ENCODE measurements around the gene CTNNAL1.

CTNNAL1 gene

GRCh38 chr9:109027176-109027575, 13.9 kb upstream of the CTNNAL1 start:
- DNase-seq: no peak

GRCh38 chr9:109026306-109026705, 13.0 kb upstream of the CTNNAL1 start:
- DNase-seq: no peak

DNA sequence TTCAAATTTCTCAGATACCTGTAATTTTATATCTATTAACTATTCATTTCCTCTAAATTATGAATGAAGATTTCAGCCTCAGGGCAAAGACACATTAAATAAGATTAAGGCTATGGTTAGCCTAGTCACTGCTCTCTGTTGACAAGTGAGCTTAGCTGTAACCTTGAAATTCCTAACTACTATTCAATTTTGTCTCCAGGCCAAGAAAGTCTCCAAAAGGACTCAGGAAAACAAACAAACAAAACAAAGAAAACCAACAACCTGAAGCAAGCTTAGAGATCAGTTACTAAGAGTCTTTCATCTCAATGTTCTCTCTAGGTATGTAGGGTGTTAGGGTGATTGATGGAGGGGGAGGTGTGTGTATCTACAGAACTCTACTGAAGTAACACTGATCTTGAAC, 9.6 kb upstream of the CTNNAL1 start:
- no peak for DNase-seq

DNA sequence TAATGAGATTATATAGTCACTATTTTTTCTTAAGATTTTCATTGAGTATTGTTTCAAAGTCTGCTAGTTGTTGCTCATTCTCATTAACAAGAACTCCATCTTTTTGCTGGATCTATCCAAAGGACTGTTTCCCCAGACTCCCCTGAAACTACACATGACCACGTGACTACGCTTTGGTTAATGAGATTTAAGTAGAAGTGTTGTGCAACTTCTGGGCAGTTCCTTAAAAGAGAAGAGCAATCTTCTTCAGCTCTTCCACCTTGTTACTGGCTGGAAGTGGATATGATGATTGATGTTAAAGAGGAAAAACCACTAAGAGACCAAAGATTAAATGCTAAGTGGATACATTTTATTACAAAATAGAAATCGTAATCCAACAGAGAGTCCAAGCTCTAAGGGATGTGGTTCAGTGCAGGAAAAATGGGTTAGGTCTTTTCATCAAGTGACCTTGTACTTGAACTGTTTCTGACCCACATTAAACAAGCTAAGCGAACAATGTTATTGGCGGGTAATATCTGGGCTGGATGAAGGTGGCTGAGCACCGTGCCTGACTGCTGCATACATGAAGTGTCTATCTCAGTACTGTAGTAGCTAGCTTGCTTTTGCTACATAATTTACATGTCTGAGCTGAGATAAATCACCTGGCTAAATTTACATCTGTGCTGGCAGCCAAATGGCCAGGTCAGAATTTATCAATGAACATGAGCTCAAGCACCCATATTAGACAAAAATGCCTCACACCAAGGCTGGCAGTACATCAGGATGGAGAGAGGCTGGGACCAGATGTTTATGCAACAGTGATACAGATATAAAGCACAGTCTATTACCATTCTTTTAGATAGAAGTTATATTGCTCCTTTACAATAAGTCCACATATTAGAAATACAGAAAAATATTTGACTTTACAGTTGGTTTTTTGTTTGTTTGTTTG, 7.5 kb upstream of the CTNNAL1 start:
- DNase-seq: no peak

DNA sequence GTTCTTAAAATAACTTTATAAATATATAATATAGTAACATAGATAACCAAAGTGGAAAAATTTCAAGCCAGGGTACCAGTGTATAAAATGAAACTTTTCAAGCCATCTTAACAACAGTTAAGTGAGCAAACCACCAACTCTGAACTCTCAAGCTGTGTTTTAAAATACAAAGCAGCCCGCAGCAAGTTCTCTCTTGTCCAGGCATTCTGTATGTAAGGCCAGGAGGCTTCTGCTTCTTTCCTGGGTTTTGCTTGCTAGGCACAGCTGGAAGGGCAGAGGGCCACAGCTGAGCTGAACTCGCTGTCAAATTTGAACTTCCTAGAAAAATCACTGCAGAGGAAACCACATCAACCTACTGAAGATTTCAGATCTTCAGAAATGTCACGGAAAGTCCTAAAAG, 6.8 kb upstream of the CTNNAL1 start:
- DNase-seq: no peak

GRCh38 chr9:109019420-109019819, 6.1 kb upstream of the CTNNAL1 start:
- DNase-seq: no peak

DNA sequence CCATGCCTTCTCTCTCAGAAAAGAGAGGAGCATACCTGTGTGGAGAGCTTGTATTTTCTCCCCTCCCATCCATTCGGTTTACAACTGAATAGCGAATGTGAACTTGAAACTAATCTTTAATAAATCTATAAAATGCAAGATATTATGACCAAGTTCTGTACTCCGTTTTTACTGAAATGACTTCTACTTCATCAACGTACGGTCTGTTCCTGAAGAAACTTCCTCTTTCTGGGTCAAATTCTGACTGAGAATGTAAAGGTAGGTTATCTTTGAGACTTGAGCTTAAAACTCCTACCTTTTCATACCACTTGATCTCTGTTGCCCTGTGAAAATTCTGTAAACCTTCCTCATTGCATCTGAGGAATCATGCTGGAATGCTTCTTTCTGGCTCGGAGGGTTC, 4.2 kb upstream of the CTNNAL1 start:
- no peak for DNase-seq

GRCh38 chr9:109017061-109017460, 3.8 kb upstream of the CTNNAL1 start:
- no peak for DNase-seq

- no peak for DNase-seq
Measured at GRCh38 chr9:109016132-109016531, 2.8 kb upstream of the CTNNAL1 start.

GRCh38 chr9:109014608-109015280, 1.4 kb upstream of the CTNNAL1 start:
- DNase-seq: no peak

DNA sequence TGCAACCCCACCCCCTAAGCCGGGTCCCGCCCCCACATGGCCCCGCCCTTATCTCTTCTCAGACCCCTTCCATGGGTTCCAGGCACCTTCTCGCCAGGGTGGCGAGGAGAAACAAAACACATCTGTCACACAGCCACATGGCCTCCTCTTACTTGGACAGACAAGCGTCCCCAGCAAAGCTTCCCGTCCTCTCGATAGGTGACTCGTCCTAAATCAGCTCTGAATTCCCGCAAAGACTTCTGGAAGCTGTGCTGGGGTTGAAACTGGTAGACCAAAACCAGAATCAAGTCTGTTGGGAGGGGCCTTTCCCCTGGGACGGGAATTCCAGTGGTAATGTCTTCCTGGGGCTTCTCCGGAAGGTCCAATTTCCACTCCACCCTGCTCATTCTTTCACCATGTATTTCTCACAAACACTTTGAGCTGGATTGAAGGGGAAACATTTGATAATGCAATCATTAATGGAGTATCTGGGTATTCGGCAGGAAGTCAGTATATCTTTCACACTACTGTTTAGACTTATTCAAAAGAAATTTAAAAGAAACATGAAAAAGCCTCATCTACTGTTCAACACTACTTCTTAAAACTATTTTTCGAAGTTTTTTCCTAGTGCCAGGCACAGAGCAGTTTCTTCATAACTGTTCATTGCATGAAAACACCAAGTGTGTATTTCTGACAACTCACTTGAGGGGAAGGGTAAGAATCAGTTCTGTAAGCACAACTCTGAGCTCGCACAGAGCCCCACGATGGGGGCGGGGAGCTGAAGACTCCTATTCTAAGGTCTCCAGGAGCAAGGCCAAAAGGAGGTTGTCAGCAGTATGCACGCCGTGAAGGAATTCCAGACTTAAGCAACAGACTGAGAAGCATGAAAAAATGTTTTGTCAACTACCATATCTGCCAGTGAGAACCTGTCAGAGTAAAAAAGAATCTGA, 644 bp upstream of the CTNNAL1 start:
- DNase-seq: no peak

DNA sequence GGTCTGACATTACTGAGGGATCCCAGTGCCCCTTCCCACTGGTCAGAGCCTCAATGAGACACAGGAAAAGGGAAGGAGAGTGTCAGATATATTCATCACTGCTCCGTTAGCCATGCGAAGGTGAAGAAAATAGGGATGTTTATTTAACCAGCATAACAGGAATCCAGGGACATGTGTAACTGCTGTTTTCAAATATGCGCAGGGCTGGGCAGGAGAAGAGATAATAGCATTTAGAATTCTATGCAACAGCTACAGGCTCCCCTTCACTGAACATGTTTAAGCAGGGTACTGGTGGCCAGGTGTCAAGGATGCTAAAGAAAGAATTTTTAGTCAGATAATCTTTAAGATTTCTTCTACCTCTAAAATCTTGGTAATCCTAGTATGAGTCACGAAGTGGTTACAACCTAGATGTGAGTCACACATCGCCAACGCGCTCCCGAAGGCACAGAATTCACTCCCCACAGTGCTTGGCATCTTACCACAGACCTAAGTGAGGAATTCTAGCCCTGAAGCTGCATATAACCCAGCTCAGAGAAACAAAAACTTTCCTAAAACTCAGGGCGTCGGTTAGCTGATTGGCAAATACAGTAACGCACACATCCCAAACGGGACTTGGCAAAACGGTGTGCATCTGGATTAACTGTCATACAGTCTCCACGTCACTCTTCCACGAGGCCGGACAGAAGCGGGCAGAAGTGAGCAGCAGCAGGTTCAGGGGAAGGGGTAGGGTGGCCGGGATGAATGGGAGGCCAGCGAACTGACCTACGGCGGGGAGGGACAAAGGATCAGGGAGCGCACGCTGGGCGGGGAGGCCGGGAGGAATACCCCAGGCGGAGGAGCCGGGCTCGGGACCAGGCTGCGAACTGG, 1.1 kb downstream of the CTNNAL1 start:
- DNase-seq: no peak

DNA sequence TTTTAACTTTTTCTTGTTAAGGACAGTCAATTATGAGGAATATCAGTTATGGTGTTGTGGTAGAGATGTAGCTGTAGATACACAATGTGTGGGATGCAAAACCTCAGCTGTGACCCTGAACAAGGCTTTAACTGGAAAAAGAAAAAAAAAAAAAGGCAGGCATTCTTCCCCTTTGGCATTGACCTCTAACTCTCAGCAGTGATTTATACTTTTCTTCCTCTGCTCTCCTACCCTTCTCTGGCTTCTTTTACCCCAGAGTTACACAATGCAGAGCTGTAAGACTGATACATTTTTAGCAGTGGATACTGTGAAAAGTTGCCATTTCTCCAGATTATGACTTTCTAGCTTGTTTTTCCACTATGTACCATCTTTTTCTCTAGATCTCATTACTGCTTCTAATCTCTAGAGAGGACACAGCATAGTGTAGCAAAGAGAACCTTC, 2.0 kb downstream of the CTNNAL1 start:
- DNase-seq: no peak

GRCh38 chr9:109010746-109011145, 2.6 kb downstream of the CTNNAL1 start:
- no peak for DNase-seq

- no peak for DNase-seq
Measured at GRCh38 chr9:109005678-109006077, 7.6 kb downstream of the CTNNAL1 start.

GRCh38 chr9:109003116-109003515, 10.2 kb downstream of the CTNNAL1 start:
- no peak for DNase-seq

- DNase-seq: no peak
Measured at GRCh38 chr9:109002141-109002540, 11.2 kb downstream of the CTNNAL1 start.

GRCh38 chr9:109001275-109001676, 12.0 kb downstream of the CTNNAL1 start:
- DNase-seq: no peak

DNA sequence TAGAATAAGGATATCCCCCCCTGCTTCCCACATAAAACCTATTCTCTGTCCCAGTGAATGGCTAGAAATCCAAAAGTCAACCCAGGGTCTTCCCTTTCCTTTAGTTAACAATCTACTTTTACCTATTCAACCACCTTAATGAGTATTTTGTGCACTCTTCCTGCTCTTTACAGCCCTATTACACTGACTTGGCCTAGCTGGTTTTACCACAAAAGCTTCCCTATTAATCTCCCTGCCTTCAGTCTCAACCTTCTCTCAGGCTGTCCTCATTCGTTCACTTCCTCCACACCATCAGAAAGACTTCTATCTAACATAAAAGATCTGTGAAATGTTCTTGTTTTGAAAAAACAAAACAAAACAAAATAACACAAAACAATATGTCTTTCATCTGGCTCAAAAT, 16.2 kb downstream of the CTNNAL1 start:
- DNase-seq: no peak

DNA sequence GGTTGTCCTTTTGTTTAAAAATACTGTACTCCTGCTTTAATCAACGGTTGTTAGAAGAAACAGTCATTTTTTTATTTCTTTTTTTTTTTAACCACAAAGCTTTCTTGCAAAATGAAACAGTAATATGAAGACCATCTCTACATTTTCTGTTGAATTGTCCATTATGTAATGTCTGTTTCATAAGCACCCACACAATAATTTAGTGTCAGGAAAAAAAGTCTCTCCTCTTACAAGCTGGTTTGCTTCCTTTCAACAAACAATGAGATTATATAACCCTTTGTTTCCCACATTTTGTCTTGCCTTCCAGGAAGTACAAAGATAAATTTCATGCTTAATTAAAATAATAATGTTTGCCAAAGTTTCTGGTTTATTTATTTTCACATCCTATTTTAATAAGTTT, 16.7 kb downstream of the CTNNAL1 start:
- no peak for DNase-seq

- no peak for DNase-seq
Measured at GRCh38 chr9:108994695-108995094, 18.6 kb downstream of the CTNNAL1 start.

GRCh38 chr9:108991479-108991878, 21.8 kb downstream of the CTNNAL1 start:
- no peak for DNase-seq

Measured in effector CD8-positive, alpha-beta T cell (primary cell).